SK-N-SH treated with all-trans-retinoic acid at 6 μM for 48 hours (cell line): ENCODE results near the gene KLHL21.

Experiments
- ARNTL ChIP-seq: fragments of 450-650 bp; formaldehyde crosslinking; IDR thresholded peaks from 2 replicates; pipeline ENCODE4 v1.5.0; 2020; ENCODE audit warnings: low read depth, mild to moderate bottlenecking, moderate library complexity, borderline replicate concordance
- CREB5 ChIP-seq: fragments of 250-450 bp; sonication (Bioruptor Pico); IDR thresholded peaks from 2 replicates; pipeline ENCODE4 v1.5.1; 2020; ENCODE audit warnings: low read depth, mild to moderate bottlenecking, moderate library complexity
- OSR1 ChIP-seq: fragments of 250-450 bp; sonication (Bioruptor Pico); IDR thresholded peaks from 2 replicates; pipeline ENCODE4 v1.8.0; 2022; ENCODE audit warnings: moderate library complexity, mild to moderate bottlenecking, inconsistent platforms
- POU6F1 ChIP-seq: fragments of 250-450 bp; sonication (Bioruptor Pico); IDR thresholded peaks from 2 replicates; pipeline ENCODE4 v1.8.0; 2021; ENCODE audit warnings: low read depth, mild to moderate bottlenecking, moderate library complexity, borderline replicate concordance
- TCF4 ChIP-seq: fragments of 250-450 bp; sonication (Bioruptor Pico); IDR thresholded peaks from 2 replicates; pipeline ENCODE4 v1.8.0; 2021; ENCODE audit warnings: mild to moderate bottlenecking, moderate library complexity, borderline replicate concordance
- ZFP3 ChIP-seq: fragments of 250-450 bp; sonication (Bioruptor Pico); IDR thresholded peaks from 2 replicates; pipeline ENCODE4 v1.5.0; 2020; ENCODE audit warnings: mild to moderate bottlenecking, moderate library complexity
- ZFP30 ChIP-seq: fragments of 450-650 bp; formaldehyde crosslinking; IDR thresholded peaks from 2 replicates; pipeline ENCODE4 v1.5.0; 2022; ENCODE audit warnings: mild to moderate bottlenecking, moderate library complexity

- TF ChIP-seq ARNTL (CRISPR knock-in tag), result no peak
- TF ChIP-seq ZFP3, result no peak
- no peak for TF ChIP-seq POU6F1 (CRISPR knock-in tag)
- no peak for TF ChIP-seq TCF4
- no peak for TF ChIP-seq OSR1 (CRISPR knock-in tag)
- no peak for TF ChIP-seq ZFP30 (CRISPR knock-in tag)
- no peak for TF ChIP-seq CREB5 (CRISPR knock-in tag)
Observed at GRCh38 chr1:6592865-6593593, 9.6 kb downstream of the KLHL21 start.
